ENCODE results near the gene PUSL1. TPM values are rescaled to one million over a fixed set of nuclear protein-coding genes. Genes with fewer than 3 reads are reported as not detected.

The PUSL1 gene
- total RNA-seq, 1 experiment from 2014 or later = 31.3 TPM

GRCh38 chr1:1322418-1322817 is 14.0 kb downstream of the PUSL1 start:
- no peaks in the 10 kb centered on the region for H3K9me3 ChIP-seq (ENCODE audit: low read depth, low read length, poor library complexity, severe bottlenecking)
- no peaks in the 10 kb centered on the region for H3K27me3 ChIP-seq (replicated peaks; ENCODE audit: insufficient read depth, low read depth, low read length, poor library complexity)
- no peak for TF ChIP-seq CTCF (conservative IDR thresholded peaks at IDR 0.05; ENCODE audit: low read depth, low read length)
- TF ChIP-seq EZH2 (IDR thresholded peaks at IDR 0.05; ENCODE audit: borderline replicate concordance, low read depth, low read length, poor library complexity, severe bottlenecking) = no peak
- no peak overlapping the region for H3K4me3 ChIP-seq (ENCODE audit: low read depth, low read length, poor library complexity, severe bottlenecking)
- POLR2A ChIA-PET (ENCODE audit: low non-redundant PET) = no interaction called here
- DNase-seq (ENCODE audit: low spot score) = no peak
- intact Hi-C loops (cut with micrococcal nuclease; ENCODE audit: unreplicated experiment) = no loop called here
- H3K27ac ChIP-seq (ENCODE audit: low read depth, low read length, poor library complexity, severe bottlenecking) = no peak overlapping the region
- no TSS peak for BruUV-seq (replicated peaks)
- peaks cover 32% of the 10 kb centered on the region for H3K36me3 ChIP-seq (ENCODE audit: insufficient read depth, low read length, poor library complexity, severe bottlenecking)
- CTCF ChIA-PET = no interaction called here
- peaks cover 22% of the 10 kb centered on the region for H3K4me1 ChIP-seq (ENCODE audit: insufficient read depth, low read length, poor library complexity, severe bottlenecking)

- intact Hi-C loops (cut with micrococcal nuclease; ENCODE audit: unreplicated experiment) = no loop called here
- ChIA-PET CTCF (no interaction called here), POLR2A (ENCODE audit: low non-redundant PET) (no interaction called here)
- DNase-seq (ENCODE audit: low spot score) = no peak
- Histone ChIP-seq H3K27ac (ENCODE audit: low read depth, low read length, poor library complexity, severe bottlenecking) (no peak overlapping the region), H3K9me3 (ENCODE audit: low read depth, low read length, poor library complexity, severe bottlenecking) (no peaks in the 10 kb centered on the region), H3K4me1 (ENCODE audit: insufficient read depth, low read length, poor library complexity, severe bottlenecking) (peaks cover 19% of the 10 kb centered on the region), H3K36me3 (ENCODE audit: insufficient read depth, low read length, poor library complexity, severe bottlenecking) (peaks cover 27% of the 10 kb centered on the region), H3K27me3 (replicated peaks; ENCODE audit: insufficient read depth, low read depth, low read length, poor library complexity) (no peaks in the 10 kb centered on the region), H3K4me3 (ENCODE audit: low read depth, low read length, poor library complexity, severe bottlenecking) (no peak overlapping the region)
- BruUV-seq (replicated peaks) = no TSS peak
- TF ChIP-seq EZH2 (IDR thresholded peaks at IDR 0.05; ENCODE audit: borderline replicate concordance, low read depth, low read length, poor library complexity, severe bottlenecking) = no peak
Observed at GRCh38 chr1:1322952-1323351, 14.6 kb downstream of the PUSL1 start.

- BruUV-seq (replicated peaks) = no TSS peak
Observed at GRCh38 chr1:1324084-1324523, 15.7 kb downstream of the PUSL1 start.

More at GRCh38 chr1:1324084-1324523, 15.7 kb downstream of the PUSL1 start:
- Histone ChIP-seq H3K4me1 (ENCODE audit: insufficient read depth, low read length, poor library complexity, severe bottlenecking) (peaks cover 8% of the 10 kb centered on the region), H3K27me3 (replicated peaks; ENCODE audit: insufficient read depth, low read depth, low read length, poor library complexity) (no peaks in the 10 kb centered on the region), H3K27ac (ENCODE audit: low read depth, low read length, poor library complexity, severe bottlenecking) (peak overlapping the region; percentile 93), H3K9me3 (ENCODE audit: low read depth, low read length, poor library complexity, severe bottlenecking) (no peaks in the 10 kb centered on the region), H3K36me3 (ENCODE audit: insufficient read depth, low read length, poor library complexity, severe bottlenecking) (peaks cover 18% of the 10 kb centered on the region), H3K4me3 (ENCODE audit: low read depth, low read length, poor library complexity, severe bottlenecking) (peak overlapping the region; percentile 98)
- ChIA-PET CTCF (no interaction called here), POLR2A (ENCODE audit: low non-redundant PET) (no interaction called here)
- TF ChIP-seq EZH2 (IDR thresholded peaks at IDR 0.05; ENCODE audit: borderline replicate concordance, low read depth, low read length, poor library complexity, severe bottlenecking) (no peak), CTCF (conservative IDR thresholded peaks at IDR 0.05; ENCODE audit: low read depth, low read length) (no peak)
- DNase-seq (ENCODE audit: low spot score) = no peak
- intact Hi-C loops (cut with micrococcal nuclease; ENCODE audit: unreplicated experiment) = no loop called here
